ENCODE measurements around the gene WSB1. TPM values are rescaled to one million over a fixed set of nuclear protein-coding genes. Genes with fewer than 3 reads are reported as not detected.

Gene WSB1
- total and polyA plus RNA-seq, 10 of the 15 experiments (the other 5 are each of a cell fraction or from before 2014, with no cell fraction given) = 26.6 to 458 (median 101) TPM

DNA sequence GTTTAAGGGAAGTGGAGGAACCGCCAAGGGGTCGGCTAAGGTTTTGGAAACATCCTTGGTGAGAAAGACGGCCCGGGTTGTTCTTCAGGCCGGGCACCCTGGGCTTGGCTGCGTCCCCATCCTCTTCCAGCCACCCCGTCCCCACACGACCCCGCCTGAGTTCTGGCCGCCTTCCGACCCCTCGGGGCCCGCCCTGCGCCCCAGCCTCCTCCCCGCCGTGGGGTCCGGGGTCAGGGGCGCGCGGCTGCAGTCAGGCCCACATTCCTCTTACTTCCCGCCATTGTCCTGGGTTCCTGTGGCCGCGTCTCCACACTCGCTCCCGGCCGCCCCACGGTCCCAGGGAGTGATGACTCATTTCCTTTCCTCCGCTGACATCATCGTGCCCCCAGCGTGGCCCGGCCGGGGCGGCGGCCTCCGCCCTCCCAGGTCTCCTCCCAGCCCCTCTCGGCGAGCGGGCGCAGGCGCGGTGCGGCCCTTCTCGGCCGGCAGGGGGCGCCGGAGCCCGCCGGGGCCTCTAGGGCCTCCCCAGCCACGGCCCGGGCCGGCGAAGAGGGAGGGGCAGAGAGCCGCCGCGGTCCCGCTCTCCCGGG, 59.6 kb downstream of the WSB1 start (continued):
- TF ChIP-seq ASH2L (IDR thresholded peaks at IDR 0.05; ENCODE audit: borderline replicate concordance, low read depth) = no peak
- TF ChIP-seq SMAD1 (IDR thresholded peaks at IDR 0.05; ENCODE audit: low read depth, partially characterized antibody) = no peak
- no peak for TF ChIP-seq USF2 (IDR thresholded peaks at IDR 0.05; ENCODE audit: borderline replicate concordance, low read depth, low read length)
- no peak for TF ChIP-seq CHD4 (IDR thresholded peaks at IDR 0.05)
- peak; percentile 84 for TF ChIP-seq LARP7 (IDR thresholded peaks at IDR 0.05)
- TF ChIP-seq MYC (IDR thresholded peaks at IDR 0.05; ENCODE audit: insufficient read depth, insufficient read length, insufficient replicate concordance, low read length, severe bottlenecking) = no peak
- peak; percentile 73 for TF ChIP-seq RAD21 (IDR thresholded peaks at IDR 0.05; ENCODE audit: insufficient read depth, low read depth, low read length)
- TF ChIP-seq, protein P1, sequence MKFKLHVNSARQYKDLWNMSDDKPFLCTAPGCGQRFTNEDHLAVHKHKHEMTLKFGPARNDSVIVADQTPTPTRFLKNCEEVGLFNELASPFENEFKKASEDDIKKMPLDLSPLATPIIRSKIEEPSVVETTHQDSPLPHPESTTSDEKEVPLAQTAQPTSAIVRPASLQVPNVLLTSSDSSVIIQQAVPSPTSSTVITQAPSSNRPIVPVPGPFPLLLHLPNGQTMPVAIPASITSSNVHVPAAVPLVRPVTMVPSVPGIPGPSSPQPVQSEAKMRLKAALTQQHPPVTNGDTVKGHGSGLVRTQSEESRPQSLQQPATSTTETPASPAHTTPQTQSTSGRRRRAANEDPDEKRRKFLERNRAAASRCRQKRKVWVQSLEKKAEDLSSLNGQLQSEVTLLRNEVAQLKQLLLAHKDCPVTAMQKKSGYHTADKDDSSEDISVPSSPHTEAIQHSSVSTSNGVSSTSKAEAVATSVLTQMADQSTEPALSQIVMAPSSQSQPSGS (IDR thresholded peaks at IDR 0.05; ENCODE audit: low read length) = peak; percentile 91
- TF ChIP-seq RBBP5 (conservative IDR thresholded peaks at IDR 0.05) = no peak
- TF ChIP-seq ZNF274 (IDR thresholded peaks at IDR 0.05; ENCODE audit: insufficient read depth, insufficient read length) = no peak
- TF ChIP-seq EZH2 (IDR thresholded peaks at IDR 0.05; ENCODE audit: borderline replicate concordance, control insufficient read depth, low read depth, low read length) = no peak
- no peak for TF ChIP-seq CHD1 (IDR thresholded peaks at IDR 0.05; ENCODE audit: low read depth, low read length)
- TF ChIP-seq ZNF217 (IDR thresholded peaks at IDR 0.05) = peak; percentile 67; the same call in 1 of the 2 replicates
- peak; percentile 37; the same call in 1 of the 2 replicates for TF ChIP-seq TCF12 (IDR thresholded peaks at IDR 0.05; ENCODE audit: low read depth, low read length)
- TF ChIP-seq NR2F1 (conservative IDR thresholded peaks at IDR 0.05) = peak; percentile 95
- 0 out of 2 replicates have a peak, but pooled peaks have one; percentile 12 for TF ChIP-seq BCL11A (IDR thresholded peaks at IDR 0.05; ENCODE audit: low read depth, low read length)
- 0 out of 2 replicates have a peak, but pooled peaks have one; percentile 63 for TF ChIP-seq RCOR1 (conservative IDR thresholded peaks at IDR 0.05; ENCODE audit: low read depth, low read length)
- 0 out of 2 replicates have a peak, but pooled peaks have one; percentile 7 for TF ChIP-seq HCFC1 (IDR thresholded peaks at IDR 0.05; ENCODE audit: low read length)
- no peak for TF ChIP-seq ZZZ3 (IDR thresholded peaks at IDR 0.05; ENCODE audit: control insufficient read depth, insufficient read length, low read depth)
- no peak for TF ChIP-seq CBFB (IDR thresholded peaks at IDR 0.05; ENCODE audit: low read depth)
- TF ChIP-seq SMAD5 (IDR thresholded peaks at IDR 0.05; ENCODE audit: low read depth) = no peak
- TF ChIP-seq, protein P2, sequence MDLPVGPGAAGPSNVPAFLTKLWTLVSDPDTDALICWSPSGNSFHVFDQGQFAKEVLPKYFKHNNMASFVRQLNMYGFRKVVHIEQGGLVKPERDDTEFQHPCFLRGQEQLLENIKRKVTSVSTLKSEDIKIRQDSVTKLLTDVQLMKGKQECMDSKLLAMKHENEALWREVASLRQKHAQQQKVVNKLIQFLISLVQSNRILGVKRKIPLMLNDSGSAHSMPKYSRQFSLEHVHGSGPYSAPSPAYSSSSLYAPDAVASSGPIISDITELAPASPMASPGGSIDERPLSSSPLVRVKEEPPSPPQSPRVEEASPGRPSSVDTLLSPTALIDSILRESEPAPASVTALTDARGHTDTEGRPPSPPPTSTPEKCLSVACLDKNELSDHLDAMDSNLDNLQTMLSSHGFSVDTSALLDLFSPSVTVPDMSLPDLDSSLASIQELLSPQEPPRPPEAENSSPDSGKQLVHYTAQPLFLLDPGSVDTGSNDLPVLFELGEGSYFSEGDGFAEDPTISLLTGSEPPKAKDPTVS (IDR thresholded peaks at IDR 0.05; ENCODE audit: low read depth, low read length) = no peak
- no peak for TF ChIP-seq MAX (IDR thresholded peaks at IDR 0.05; ENCODE audit: low read depth, low read length)
- peak; percentile 48; the same call in 1 of the 2 replicates for TF ChIP-seq CHD2 (IDR thresholded peaks at IDR 0.05; ENCODE audit: borderline replicate concordance, low read depth, low read length)
- no peak for TF ChIP-seq ESRRA (IDR thresholded peaks at IDR 0.05; ENCODE audit: low read length)
- TF ChIP-seq EP300 (IDR thresholded peaks at IDR 0.05; ENCODE audit: borderline replicate concordance in 1 of 2, control insufficient read depth in 1 of 2, low read depth in 2 of 2, low read length in 2 of 2) = peak in 1 of 2 experiments; percentile 39; a peak in 2 of 4 replicates
- no peak for TF ChIP-seq NFIC (IDR thresholded peaks at IDR 0.05; ENCODE audit: low read depth, low read length)
- TF ChIP-seq WRNIP1 (IDR thresholded peaks at IDR 0.05; ENCODE audit: borderline replicate concordance, low read depth, low read length) = no peak
- TF ChIP-seq BHLHE40 (IDR thresholded peaks at IDR 0.05; ENCODE audit: borderline replicate concordance in 1 of 2, low read depth in 2 of 2, low read length in 1 of 2) = peak; percentile 66 to 70; a peak in 3 of 4 replicates

Data from GM12878 (cell line).